ENCODE measurements around the gene FBXO41.

Gene FBXO41

GRCh38 chr2:73217826-73218225, 66.5 kb downstream of the FBXO41 start:
- no peaks in the 10 kb centered on the region for H3K9me3 ChIP-seq (ENCODE audit: control insufficient read depth, insufficient read depth, low read length)
- H3K4me2 ChIP-seq (ENCODE audit: low read length) = no peak overlapping the region
- no peaks in the 10 kb centered on the region for H3K27me3 ChIP-seq (ENCODE audit: control insufficient read depth, low read length)
- H4K20me1 ChIP-seq (ENCODE audit: control insufficient read depth, insufficient read depth, low read depth, low read length) = no peaks in the 10 kb centered on the region
- no peak for TF ChIP-seq CTCF (IDR thresholded peaks at IDR 0.05; ENCODE audit: low read depth, low read length, poor library complexity, severe bottlenecking)
- no peak for TF ChIP-seq EZH2phosphoT487 (IDR thresholded peaks at IDR 0.05; ENCODE audit: borderline replicate concordance, low read length)
- H3K4me3 ChIP-seq (ENCODE audit: low read length) = no peak overlapping the region
- peaks cover 49% of the 10 kb centered on the region for H3K79me2 ChIP-seq (ENCODE audit: control insufficient read depth, low read length)
- no peaks in the 10 kb centered on the region for H3K9me2 ChIP-seq (replicated peaks; ENCODE audit: control insufficient read depth, low read length)
- peaks cover 22% of the 10 kb centered on the region for H3K4me1 ChIP-seq (ENCODE audit: control insufficient read depth, low read length)
- peaks cover 28% of the 10 kb centered on the region for H3K36me3 ChIP-seq (ENCODE audit: control insufficient read depth, low read length)
- H3F3A ChIP-seq (ENCODE audit: control insufficient read depth, insufficient read depth) = peaks cover 3% of the 10 kb centered on the region; the same call in 1 of the 2 replicates
- H3K27ac ChIP-seq (ENCODE audit: low read depth, low read length) = no peak overlapping the region

- Histone ChIP-seq H3K9me2 (replicated peaks; ENCODE audit: control insufficient read depth, low read length) (no peaks in the 10 kb centered on the region), H3K9me3 (ENCODE audit: control insufficient read depth, insufficient read depth, low read length) (no peaks in the 10 kb centered on the region), H3K4me2 (ENCODE audit: low read length) (no peak overlapping the region), H3K4me3 (ENCODE audit: low read length) (no peak overlapping the region), H4K20me1 (ENCODE audit: control insufficient read depth, insufficient read depth, low read depth, low read length) (no peaks in the 10 kb centered on the region), H3K36me3 (ENCODE audit: control insufficient read depth, low read length) (peaks cover 23% of the 10 kb centered on the region), H3K27me3 (ENCODE audit: control insufficient read depth, low read length) (no peaks in the 10 kb centered on the region), H3K4me1 (ENCODE audit: control insufficient read depth, low read length) (peaks cover 29% of the 10 kb centered on the region), H3F3A (ENCODE audit: control insufficient read depth, insufficient read depth) (peaks cover 3% of the 10 kb centered on the region; the same call in 1 of the 2 replicates), H3K79me2 (ENCODE audit: control insufficient read depth, low read length) (peaks cover 49% of the 10 kb centered on the region), H3K27ac (ENCODE audit: low read depth, low read length) (no peak overlapping the region)
- TF ChIP-seq CTCF (IDR thresholded peaks at IDR 0.05; ENCODE audit: low read depth, low read length, poor library complexity, severe bottlenecking) = no peak
Measured at GRCh38 chr2:73217160-73217559, 67.1 kb downstream of the FBXO41 start.

GRCh38 chr2:73215254-73215653, 69.0 kb downstream of the FBXO41 start:
- Histone ChIP-seq H3K4me2 (ENCODE audit: low read length) (peak overlapping the region; percentile 68), H3F3A (ENCODE audit: control insufficient read depth, insufficient read depth) (peaks cover 3% of the 10 kb centered on the region; the same call in 1 of the 2 replicates), H3K36me3 (ENCODE audit: control insufficient read depth, low read length) (peaks cover 6% of the 10 kb centered on the region; the same call in 1 of the 2 replicates), H3K9me3 (ENCODE audit: control insufficient read depth, insufficient read depth, low read length) (no peaks in the 10 kb centered on the region), H3K27ac (ENCODE audit: low read depth, low read length) (no peak overlapping the region; the same call in 1 of the 2 replicates), H4K20me1 (ENCODE audit: control insufficient read depth, insufficient read depth, low read depth, low read length) (no peaks in the 10 kb centered on the region), H3K4me1 (ENCODE audit: control insufficient read depth, low read length) (peaks cover 32% of the 10 kb centered on the region), H3K4me3 (ENCODE audit: low read length) (peak overlapping the region; percentile 86), H3K9me2 (replicated peaks; ENCODE audit: control insufficient read depth, low read length) (no peaks in the 10 kb centered on the region), H3K79me2 (ENCODE audit: control insufficient read depth, low read length) (peaks cover 49% of the 10 kb centered on the region), H3K27me3 (ENCODE audit: control insufficient read depth, low read length) (no peaks in the 10 kb centered on the region)
- TF ChIP-seq CTCF (IDR thresholded peaks at IDR 0.05; ENCODE audit: low read depth, low read length, poor library complexity, severe bottlenecking) (no peak), EZH2phosphoT487 (IDR thresholded peaks at IDR 0.05; ENCODE audit: borderline replicate concordance, low read length) (no peak)
